IMR-90 (cell line): ENCODE results near the gene ATRNL1.

Experiments
- BHLHE40 ChIP-seq: fragments of 150-350 bp; IDR thresholded peaks from 2 replicates; pipeline ENCODE4 v1.6.1; 2016; ENCODE audit warnings: mild to moderate bottlenecking, low read depth, low read length
- MAZ ChIP-seq: IDR thresholded peaks from 2 replicates; pipeline ENCODE4 v1.6.1; 2012; ENCODE audit warnings: low read depth, mild to moderate bottlenecking, low read length, improper control_type of control experiment, moderate library complexity, borderline replicate concordance
- MXI1 ChIP-seq: IDR thresholded peaks from 2 replicates; pipeline ENCODE4 v1.6.1; 2012; ENCODE audit warnings: low read depth, mild to moderate bottlenecking, low read length, moderate library complexity, borderline replicate concordance
- POLR2A ChIP-seq: IDR thresholded peaks from 2 replicates; pipeline ENCODE4 v1.6.1; 2012; ENCODE audit warnings: mild to moderate bottlenecking, low read depth, low read length
- RCOR1 ChIP-seq: IDR thresholded peaks from 2 replicates; pipeline ENCODE4 v1.6.1; 2012; ENCODE audit warnings: mild to moderate bottlenecking, low read length, improper control_type of control experiment; ENCODE audit not compliant: insufficient replicate concordance
- RFX5 ChIP-seq: IDR thresholded peaks from 2 replicates; pipeline ENCODE4 v1.8.0; 2012; ENCODE audit warnings: low read depth, mild to moderate bottlenecking, low read length, moderate library complexity
- SMC3 ChIP-seq: fragments of 150-350 bp; IDR thresholded peaks from 2 replicates; pipeline ENCODE4 v1.6.1; 2016; ENCODE audit warnings: low read depth, mild to moderate bottlenecking, antibody characterized with exemption, low read length, moderate library complexity
- TF ChIP-seq, protein P1 (sequence below): conservative IDR thresholded peaks from 2 replicates; pipeline ENCODE4 v1.5.1; 2012; ENCODE audit warnings: mild to moderate bottlenecking, low read depth, low read length, improper control_type of control experiment
- TF ChIP-seq, protein P2 (sequence below): fragments of 150-350 bp; IDR thresholded peaks from 2 replicates; pipeline ENCODE4 v1.6.1; 2017; ENCODE audit warnings: mild to moderate bottlenecking, antibody characterized with exemption, low read length, low read depth
- TF ChIP-seq, protein P3 (sequence below): fragments of 150-350 bp; IDR thresholded peaks from 2 replicates; pipeline ENCODE4 v1.6.1; 2016; ENCODE audit warnings: low read depth, mild to moderate bottlenecking, low read length, moderate library complexity, borderline replicate concordance

DNA sequence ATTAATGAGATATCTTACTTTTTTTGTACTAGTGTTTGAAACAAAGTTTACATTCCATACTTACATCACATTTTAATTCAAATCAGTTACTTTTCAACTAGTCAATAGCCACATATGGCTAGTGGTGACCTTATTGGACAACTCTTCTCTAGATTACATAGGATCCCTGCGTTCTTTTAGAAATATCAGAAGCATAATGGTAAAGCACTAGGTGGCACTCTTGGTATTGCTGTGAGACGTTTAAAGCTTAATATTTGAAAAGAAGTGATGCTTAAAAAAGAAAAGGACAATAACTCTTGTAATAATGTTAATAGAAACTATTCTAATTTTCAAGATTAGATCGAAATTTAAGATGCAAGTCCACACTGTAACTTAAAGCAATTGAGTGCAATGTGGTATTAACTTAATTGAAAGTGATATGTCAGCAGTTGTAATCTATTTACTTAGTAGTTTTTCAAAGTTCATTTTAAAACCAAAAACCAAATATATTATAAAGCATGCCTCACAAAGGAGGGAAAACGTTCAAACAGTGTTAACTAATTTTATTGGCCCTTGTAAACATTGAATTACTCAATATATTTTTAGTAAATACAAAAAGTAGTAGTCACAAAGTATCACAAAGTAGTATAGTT is 339.1 kb downstream of the ATRNL1 start:
- TF ChIP-seq, protein P1, sequence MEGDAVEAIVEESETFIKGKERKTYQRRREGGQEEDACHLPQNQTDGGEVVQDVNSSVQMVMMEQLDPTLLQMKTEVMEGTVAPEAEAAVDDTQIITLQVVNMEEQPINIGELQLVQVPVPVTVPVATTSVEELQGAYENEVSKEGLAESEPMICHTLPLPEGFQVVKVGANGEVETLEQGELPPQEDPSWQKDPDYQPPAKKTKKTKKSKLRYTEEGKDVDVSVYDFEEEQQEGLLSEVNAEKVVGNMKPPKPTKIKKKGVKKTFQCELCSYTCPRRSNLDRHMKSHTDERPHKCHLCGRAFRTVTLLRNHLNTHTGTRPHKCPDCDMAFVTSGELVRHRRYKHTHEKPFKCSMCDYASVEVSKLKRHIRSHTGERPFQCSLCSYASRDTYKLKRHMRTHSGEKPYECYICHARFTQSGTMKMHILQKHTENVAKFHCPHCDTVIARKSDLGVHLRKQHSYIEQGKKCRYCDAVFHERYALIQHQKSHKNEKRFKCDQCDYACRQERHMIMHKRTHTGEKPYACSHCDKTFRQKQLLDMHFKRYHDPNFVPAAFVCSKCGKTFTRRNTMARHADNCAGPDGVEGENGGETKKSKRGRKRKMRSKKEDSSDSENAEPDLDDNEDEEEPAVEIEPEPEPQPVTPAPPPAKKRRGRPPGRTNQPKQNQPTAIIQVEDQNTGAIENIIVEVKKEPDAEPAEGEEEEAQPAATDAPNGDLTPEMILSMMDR, result peak; percentile 47
- no peak for TF ChIP-seq POLR2A
- TF ChIP-seq, protein P2, sequence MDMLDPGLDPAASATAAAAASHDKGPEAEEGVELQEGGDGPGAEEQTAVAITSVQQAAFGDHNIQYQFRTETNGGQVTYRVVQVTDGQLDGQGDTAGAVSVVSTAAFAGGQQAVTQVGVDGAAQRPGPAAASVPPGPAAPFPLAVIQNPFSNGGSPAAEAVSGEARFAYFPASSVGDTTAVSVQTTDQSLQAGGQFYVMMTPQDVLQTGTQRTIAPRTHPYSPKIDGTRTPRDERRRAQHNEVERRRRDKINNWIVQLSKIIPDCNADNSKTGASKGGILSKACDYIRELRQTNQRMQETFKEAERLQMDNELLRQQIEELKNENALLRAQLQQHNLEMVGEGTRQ, result no peak
- no peak for TF ChIP-seq BHLHE40
- no peak for TF ChIP-seq MXI1
- TF ChIP-seq SMC3, result peak; percentile 30; the same call in 1 of the 2 replicates
- no peak for TF ChIP-seq RCOR1
- TF ChIP-seq, protein P3, sequence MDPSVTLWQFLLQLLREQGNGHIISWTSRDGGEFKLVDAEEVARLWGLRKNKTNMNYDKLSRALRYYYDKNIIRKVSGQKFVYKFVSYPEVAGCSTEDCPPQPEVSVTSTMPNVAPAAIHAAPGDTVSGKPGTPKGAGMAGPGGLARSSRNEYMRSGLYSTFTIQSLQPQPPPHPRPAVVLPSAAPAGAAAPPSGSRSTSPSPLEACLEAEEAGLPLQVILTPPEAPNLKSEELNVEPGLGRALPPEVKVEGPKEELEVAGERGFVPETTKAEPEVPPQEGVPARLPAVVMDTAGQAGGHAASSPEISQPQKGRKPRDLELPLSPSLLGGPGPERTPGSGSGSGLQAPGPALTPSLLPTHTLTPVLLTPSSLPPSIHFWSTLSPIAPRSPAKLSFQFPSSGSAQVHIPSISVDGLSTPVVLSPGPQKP, result no peak
- no peak for TF ChIP-seq RFX5
- TF ChIP-seq MAZ, result no peak
